PC-9 (cell line): ENCODE measurements around the gene OAS2. TPM values are rescaled to one million over a fixed set of nuclear protein-coding genes. Genes with fewer than 3 reads are reported as not detected.
A peak's percentile ranks its signal among the peaks of the same experiment; 100 is the strongest.

Experiments used
- BruUV-seq: library from RNA; stranded (reverse); fragments of 400-500 nt; replicated peaks from 2 replicates; lab custom pipeline; 2021; lab: Mats Ljungman, UMichigan
- CTCF ChIA-PET: fragments of 300-600 bp; sonication (Branson Sonifier 250); formaldehyde crosslinking; loops from one replicate; lab custom pipeline; 2022; ENCODE audit warnings: antibody characterized with exemption; lab: Charles Lee
- POLR2A ChIA-PET: fragments of 300-600 bp; sonication (Branson Sonifier 250); formaldehyde crosslinking; loops from one replicate; lab custom pipeline; 2022; ENCODE audit warnings: antibody characterized with exemption; ENCODE audit not compliant: unreplicated experiment; lab: Charles Lee
- DNase-seq, 2 experiments: peaks; one replicate each; pipeline versions ENCODE4 v3.0.0 to v3.0.0-alpha.2; 2015 to 2022; ENCODE audit warnings: mixed read lengths in 1 of 2
- H2AFZ ChIP-seq: fragments of 200-600 bp; sonication (generic); 2 replicates; pipeline ENCODE4 v1.8.1; 2017; ENCODE audit warnings: antibody characterized with exemption
- H3F3A ChIP-seq: fragments of 200-600 bp; sonication (generic); 2 replicates; pipeline ENCODE4 v1.8.1; 2017; ENCODE audit warnings: antibody characterized with exemption, mild to moderate bottlenecking, low read depth; ENCODE audit not compliant: insufficient read depth
- H3K27ac ChIP-seq: fragments of 200-600 bp; sonication (generic); 2 replicates; pipeline ENCODE4 v1.6.1; 2016; ENCODE audit warnings: mixed run types
- H3K27me3 ChIP-seq: fragments of 200-600 bp; sonication (generic); 2 replicates; pipeline ENCODE4 v1.6.1; 2016; ENCODE audit warnings: low read depth, mixed run types; ENCODE audit not compliant: insufficient read depth
- H3K36me3 ChIP-seq: fragments of 200-600 bp; sonication (generic); 2 replicates; pipeline ENCODE4 v1.6.1; 2016; ENCODE audit warnings: low read depth, mixed run types
- H3K4me1 ChIP-seq: fragments of 200-600 bp; sonication (generic); replicated peaks from 2 replicates; pipeline ENCODE4 v1.6.1; 2016; ENCODE audit warnings: mixed run types; ENCODE audit not compliant: insufficient read depth
- H3K4me2 ChIP-seq: fragments of 200-600 bp; sonication (generic); 2 replicates; pipeline ENCODE4 v1.6.1; 2017; ENCODE audit warnings: mixed run types
- H3K4me3 ChIP-seq: fragments of 200-600 bp; sonication (generic); 2 replicates; pipeline ENCODE4 v1.6.1; 2016; ENCODE audit warnings: mixed run types
- H3K79me2 ChIP-seq: fragments of 200-600 bp; sonication (generic); 2 replicates; pipeline ENCODE4 v1.6.1; 2017; ENCODE audit warnings: low read depth, mixed run types
- H3K9me2 ChIP-seq: fragments of 200-600 bp; sonication (generic); 2 replicates; pipeline ENCODE4 v1.8.1; 2017; ENCODE audit warnings: mild to moderate bottlenecking; ENCODE audit not compliant: insufficient read depth
- H3K9me3 ChIP-seq: fragments of 200-600 bp; sonication (generic); 2 replicates; pipeline ENCODE4 v1.8.1; 2016; ENCODE audit warnings: low read depth; ENCODE audit not compliant: insufficient read depth
- H4K20me1 ChIP-seq: fragments of 200-600 bp; sonication (generic); 2 replicates; pipeline ENCODE4 v1.8.1; 2017; ENCODE audit not compliant: insufficient read depth
- CTCF ChIP-seq: fragments of 200-600 bp; sonication (generic); conservative IDR thresholded peaks from 2 replicates; pipeline ENCODE4 v1.6.1; 2017; ENCODE audit warnings: mixed run types, antibody characterized with exemption, mild to moderate bottlenecking, moderate library complexity
- EZH2 ChIP-seq: fragments of 200-600 bp; sonication (generic); IDR thresholded peaks from 2 replicates; pipeline ENCODE4 v1.8.0; 2017; ENCODE audit warnings: antibody characterized with exemption, low read depth
- intact Hi-C: fragments of 100-400 bp; cut with micrococcal nuclease; formaldehyde crosslinking; loops from one replicate; pipeline ENCODE4 v1.10.0; 2022; ENCODE audit not compliant: unreplicated experiment
- total RNA-seq: library from RNA; stranded (reverse); gene quantifications from 2 replicates; pipeline ENCODE4 v1.2.3, GENCODE V29; 2021

The OAS2 gene
- total RNA-seq, 1 experiment from 2014 or later, result 0.98 TPM

DNA sequence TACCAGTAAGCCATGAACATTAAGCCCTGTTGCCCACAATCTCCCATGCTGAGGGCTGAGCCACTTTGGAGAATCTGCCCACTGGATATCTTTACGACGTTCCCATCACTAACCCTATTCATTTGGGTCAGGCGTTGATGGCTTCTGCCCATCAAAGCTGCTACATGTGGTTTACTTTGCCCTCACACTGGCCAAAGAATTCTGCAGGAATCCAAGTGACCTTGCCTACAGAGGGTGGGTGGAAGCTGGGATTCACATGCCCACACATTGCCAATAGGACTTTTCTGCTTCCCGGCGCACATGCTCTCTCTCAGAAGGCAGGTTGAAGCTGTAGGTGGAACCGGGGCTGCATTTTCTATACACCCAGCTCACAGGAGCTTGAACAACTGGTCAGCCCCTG, 28.3 kb downstream of the OAS2 start:
- Histone ChIP-seq H3K4me3 (no peak overlapping the region), H3K9me3 (no peaks in the 10 kb centered on the region; the same call in 1 of the 2 replicates), H3K27ac (no peak overlapping the region), H4K20me1 (no peaks in the 10 kb centered on the region), H3K4me1 (no peaks in the 10 kb centered on the region), H2AFZ (no peak overlapping the region), H3K27me3 (peaks cover 60% of the 10 kb centered on the region), H3K36me3 (no peaks in the 10 kb centered on the region), H3K9me2 (no peaks in the 10 kb centered on the region), H3K4me2 (no peak overlapping the region), H3F3A (no peaks in the 10 kb centered on the region), H3K79me2 (no peaks in the 10 kb centered on the region)
- TF ChIP-seq EZH2 (no peak), CTCF (no peak)
- ChIA-PET POLR2A (no interaction called here), CTCF (no interaction called here)
- DNase-seq, result no peak
- intact Hi-C loops, result no loop called here
- BruUV-seq, result no TSS peak

GRCh38 chr12:113007166-113007565, 28.8 kb downstream of the OAS2 start:
- H3K9me3 ChIP-seq, result no peaks in the 10 kb centered on the region; the same call in 1 of the 2 replicates
- peaks cover 60% of the 10 kb centered on the region for H3K27me3 ChIP-seq
- no peak overlapping the region for H2AFZ ChIP-seq
- no peak overlapping the region for H3K27ac ChIP-seq
- no peaks in the 10 kb centered on the region for H4K20me1 ChIP-seq
- no peak overlapping the region for H3K4me3 ChIP-seq
- no TSS peak for BruUV-seq
- H3K4me1 ChIP-seq, result no peaks in the 10 kb centered on the region
- no peaks in the 10 kb centered on the region for H3K79me2 ChIP-seq
- ChIA-PET CTCF (interaction anchor here (0.6 kb wide), 1 partner anchor 146 kb away, joined by 3 read pairs; no protein-coding TSS in a partner anchor), POLR2A (no interaction called here)
- no peaks in the 10 kb centered on the region for H3F3A ChIP-seq
- TF ChIP-seq CTCF (no peak), EZH2 (no peak)
- H3K36me3 ChIP-seq, result no peaks in the 10 kb centered on the region
- intact Hi-C loops, result no loop called here
- H3K9me2 ChIP-seq, result no peaks in the 10 kb centered on the region
- H3K4me2 ChIP-seq, result no peak overlapping the region
- DNase-seq, result peak; percentile 6 to 40

DNA sequence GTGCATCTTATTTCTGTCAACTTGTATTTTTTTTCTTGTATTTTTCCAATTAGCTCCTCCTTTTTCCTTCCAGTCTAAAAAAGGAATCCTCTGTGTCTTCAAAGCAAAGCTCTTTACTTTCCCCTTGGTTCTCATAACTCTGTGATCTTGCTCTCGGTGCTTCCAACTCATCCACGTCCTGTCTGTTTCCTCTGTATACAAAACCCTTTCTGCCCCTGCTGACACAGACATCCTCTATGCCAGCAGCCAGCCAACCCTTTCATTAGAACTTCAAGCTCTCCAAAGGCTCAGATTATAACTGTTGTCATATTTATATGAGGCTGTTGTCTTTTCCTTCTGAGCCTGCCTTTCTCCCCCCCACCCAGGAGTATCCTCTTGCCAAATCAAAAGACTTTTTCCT, 32.4 kb downstream of the OAS2 start:
- peaks cover 35% of the 10 kb centered on the region for H3K27me3 ChIP-seq
- no peak overlapping the region for H3K4me3 ChIP-seq
- no peaks in the 10 kb centered on the region for H3F3A ChIP-seq
- H3K4me2 ChIP-seq, result no peak overlapping the region
- no TSS peak for BruUV-seq
- no peaks in the 10 kb centered on the region for H3K79me2 ChIP-seq
- no peak overlapping the region for H2AFZ ChIP-seq
- ChIA-PET CTCF (no interaction called here), POLR2A (no interaction called here)
- no peaks in the 10 kb centered on the region for H3K9me2 ChIP-seq
- H3K36me3 ChIP-seq, result no peaks in the 10 kb centered on the region
- H3K4me1 ChIP-seq, result no peaks in the 10 kb centered on the region
- no peak for DNase-seq
- H4K20me1 ChIP-seq, result no peaks in the 10 kb centered on the region
- H3K27ac ChIP-seq, result no peak overlapping the region
- H3K9me3 ChIP-seq, result no peaks in the 10 kb centered on the region; the same call in 1 of the 2 replicates
- intact Hi-C loops, result no loop called here
- no peak for TF ChIP-seq EZH2
- no peak for TF ChIP-seq CTCF
